GM12873 (cell line): ENCODE data around the gene PKHD1.

Experiments
- TF ChIP-seq, protein P1 (sequence below): IDR thresholded peaks from 2 replicates; pipeline ENCODE4 v1.5.1; 2012; ENCODE audit warnings: low read depth, mild to moderate bottlenecking, moderate library complexity, low read length, control low read depth; ENCODE audit not compliant: insufficient read depth; ENCODE audit errors: missing control alignments

PKHD1 gene

DNA sequence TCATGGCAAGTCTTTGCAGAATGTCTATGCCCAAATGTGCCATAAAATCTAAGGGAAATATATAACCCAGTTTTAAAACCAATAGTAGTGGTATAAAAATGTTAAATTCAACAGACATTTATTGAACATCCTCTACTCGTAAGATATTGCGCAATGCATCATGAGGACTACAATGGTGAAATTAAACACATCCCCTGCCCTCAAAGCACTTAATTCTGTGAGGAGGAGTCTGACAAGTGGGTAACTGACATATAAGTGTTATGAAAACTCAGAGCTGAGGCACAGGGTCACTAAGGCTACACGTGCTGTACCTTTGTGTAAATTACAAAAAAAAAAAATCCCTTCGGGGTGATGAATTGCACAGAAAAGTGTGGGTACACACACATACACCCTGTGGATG is 6.2 kb downstream of the PKHD1 start:
- TF ChIP-seq, protein P1, sequence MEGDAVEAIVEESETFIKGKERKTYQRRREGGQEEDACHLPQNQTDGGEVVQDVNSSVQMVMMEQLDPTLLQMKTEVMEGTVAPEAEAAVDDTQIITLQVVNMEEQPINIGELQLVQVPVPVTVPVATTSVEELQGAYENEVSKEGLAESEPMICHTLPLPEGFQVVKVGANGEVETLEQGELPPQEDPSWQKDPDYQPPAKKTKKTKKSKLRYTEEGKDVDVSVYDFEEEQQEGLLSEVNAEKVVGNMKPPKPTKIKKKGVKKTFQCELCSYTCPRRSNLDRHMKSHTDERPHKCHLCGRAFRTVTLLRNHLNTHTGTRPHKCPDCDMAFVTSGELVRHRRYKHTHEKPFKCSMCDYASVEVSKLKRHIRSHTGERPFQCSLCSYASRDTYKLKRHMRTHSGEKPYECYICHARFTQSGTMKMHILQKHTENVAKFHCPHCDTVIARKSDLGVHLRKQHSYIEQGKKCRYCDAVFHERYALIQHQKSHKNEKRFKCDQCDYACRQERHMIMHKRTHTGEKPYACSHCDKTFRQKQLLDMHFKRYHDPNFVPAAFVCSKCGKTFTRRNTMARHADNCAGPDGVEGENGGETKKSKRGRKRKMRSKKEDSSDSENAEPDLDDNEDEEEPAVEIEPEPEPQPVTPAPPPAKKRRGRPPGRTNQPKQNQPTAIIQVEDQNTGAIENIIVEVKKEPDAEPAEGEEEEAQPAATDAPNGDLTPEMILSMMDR: no peak

DNA sequence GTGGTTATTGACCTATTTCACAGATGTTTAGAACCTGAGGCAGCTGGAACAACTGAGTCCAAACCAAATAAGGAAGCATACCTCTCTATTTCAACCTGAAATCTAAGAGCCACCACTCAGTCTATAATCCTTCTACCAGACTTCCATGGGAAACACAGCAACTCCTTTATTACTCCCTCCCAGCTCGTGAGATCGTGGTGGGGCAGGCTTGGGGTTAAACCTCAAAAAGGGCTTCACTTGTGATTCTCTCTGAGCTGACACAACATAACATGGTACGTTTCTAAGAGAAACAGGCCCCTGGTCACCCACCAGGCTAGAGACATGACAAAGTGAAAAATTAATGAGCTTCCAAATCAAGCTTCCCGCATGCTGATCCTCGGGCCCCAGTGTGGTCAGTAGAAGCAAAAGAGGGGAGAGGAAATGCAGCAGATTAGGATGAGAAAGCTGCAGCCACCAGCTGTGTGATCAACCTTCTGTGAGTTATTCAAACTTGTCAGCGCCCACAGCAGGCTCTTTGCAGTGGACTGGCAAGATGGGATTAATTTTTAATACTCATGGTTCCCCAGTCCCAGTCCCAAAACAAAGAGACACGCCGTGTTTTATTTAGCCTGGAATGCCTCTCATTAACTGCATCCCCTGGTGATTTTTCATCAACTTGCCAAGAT is 9.3 kb downstream of the PKHD1 start:
- TF ChIP-seq, protein P1: no peak

DNA sequence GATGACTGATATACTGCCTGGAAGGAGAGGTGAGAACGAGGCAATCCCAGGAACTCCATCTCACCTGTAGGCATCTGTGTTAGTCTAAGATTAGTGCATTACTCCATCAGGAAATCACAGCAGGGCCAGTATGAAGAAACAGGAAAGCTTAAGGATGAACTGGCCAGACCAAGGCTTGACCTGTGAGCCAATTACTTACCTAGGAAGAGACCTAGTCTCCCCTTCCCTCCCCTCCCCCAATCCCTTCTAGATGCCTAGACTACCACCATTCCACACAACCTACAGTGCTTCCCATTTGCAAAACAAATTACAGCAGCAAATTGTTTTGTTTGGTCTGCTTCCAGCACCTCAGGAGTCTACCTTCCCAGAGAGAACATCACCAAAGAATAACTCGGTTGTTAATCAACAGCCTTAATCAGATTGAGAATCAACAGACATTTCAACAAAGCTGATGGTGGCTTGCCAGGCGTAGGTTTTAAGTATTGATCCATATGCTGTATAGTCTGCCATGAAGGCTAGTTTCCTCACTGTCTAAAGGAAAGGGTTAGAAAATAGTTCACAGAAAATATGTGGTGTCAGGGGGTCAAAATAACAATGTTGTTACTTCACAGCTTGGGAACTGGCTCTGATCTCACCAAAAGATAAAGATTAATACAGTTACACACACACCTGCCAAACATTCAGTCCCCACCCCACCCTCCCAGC is 10.1 kb downstream of the PKHD1 start:
- TF ChIP-seq, protein P1: no peak

DNA sequence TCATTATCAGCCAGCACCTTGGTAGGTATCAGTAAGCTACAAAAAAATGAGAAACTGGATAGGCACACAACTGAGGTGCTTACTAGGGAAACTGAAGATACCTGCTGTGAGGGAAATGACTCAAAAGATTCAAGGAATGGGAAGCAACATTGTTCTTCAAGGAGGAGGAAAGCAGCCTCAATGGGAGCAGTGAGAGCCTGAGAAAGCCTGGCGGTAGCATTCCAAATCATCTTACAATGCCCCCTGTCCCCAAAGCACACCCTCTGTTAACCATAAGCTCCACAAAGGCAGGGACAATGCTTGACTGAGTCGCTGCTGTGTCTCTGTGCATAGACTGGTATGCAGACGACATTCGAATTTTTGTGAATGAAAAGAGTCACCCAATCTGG is 10.6 kb downstream of the PKHD1 start:
- TF ChIP-seq, protein P1: no peak

DNA sequence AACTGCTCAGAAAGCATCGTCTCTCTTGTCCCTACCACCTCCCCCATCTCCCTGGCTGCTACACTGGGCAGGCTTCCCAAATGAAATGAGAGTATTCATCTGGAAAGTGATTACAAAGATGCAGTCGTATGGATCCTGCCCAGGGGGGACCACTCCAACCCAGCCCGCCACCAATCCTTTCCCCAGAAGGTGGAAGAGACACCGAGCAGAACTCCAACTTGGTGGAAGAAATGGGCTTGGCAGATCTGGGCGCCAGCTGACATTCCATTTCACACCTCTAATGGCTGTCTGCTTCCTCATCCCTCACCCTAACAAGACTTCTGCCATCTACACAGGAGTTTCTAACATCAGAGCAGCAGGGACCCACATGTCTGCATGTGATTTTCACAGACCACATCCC is 12.7 kb downstream of the PKHD1 start:
- TF ChIP-seq, protein P1: no peak

DNA sequence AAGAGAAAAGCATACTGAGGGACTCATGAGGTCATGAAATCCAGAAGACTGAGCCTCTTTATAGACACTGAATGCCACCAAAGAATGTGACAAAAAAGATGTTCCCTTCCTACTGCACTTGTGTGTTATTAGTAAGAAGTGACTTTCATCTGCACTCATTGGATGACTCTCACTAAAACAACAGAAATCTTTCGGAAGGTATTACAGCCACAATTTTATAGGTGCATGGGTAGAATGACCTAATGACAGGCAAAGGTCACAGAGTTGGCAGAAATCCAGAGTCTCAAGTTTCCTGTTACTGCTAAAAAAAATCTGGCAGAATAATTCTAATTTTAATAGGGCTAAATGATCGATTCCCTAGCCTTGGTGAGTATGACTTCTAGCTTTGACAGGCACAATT is 13.3 kb downstream of the PKHD1 start:
- TF ChIP-seq, protein P1: no peak

DNA sequence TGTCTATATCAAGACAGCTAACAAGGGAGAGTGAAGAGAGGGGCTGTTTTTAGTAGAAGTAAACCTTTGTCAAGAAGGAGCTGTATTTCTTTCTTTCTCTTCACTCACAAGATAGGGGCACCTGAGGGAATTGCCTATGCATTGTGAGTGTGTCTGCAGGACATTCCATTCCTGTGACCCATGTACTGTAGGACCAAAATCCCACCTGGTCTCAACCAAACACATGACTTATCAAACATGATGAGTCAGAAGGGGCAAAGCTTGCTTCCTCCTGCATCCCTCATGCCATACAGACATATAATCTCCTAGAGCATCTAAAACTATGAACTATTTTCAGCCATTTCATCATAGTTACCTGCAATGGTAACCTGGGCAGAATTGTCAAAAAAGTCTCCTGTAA is 21.8 kb downstream of the PKHD1 start:
- TF ChIP-seq, protein P1: no peak
